Activated CD8-positive, alpha-beta memory T cell treated with anti-CD3 and anti-CD28 coated beads for 24 hours (primary cell): ENCODE measurements around the gene BCL7A.
A peak's percentile ranks its signal among the peaks of the same experiment; 100 is the strongest.

ENCODE experiments used
- DNase-seq: peaks from one replicate; pipeline ENCODE4 v3.0.0-alpha.2; 2020

BCL7A gene

GRCh38 chr12:122001466-122002209 is 20.0 kb upstream of the BCL7A start:
- no peak for DNase-seq

- no peak for DNase-seq
Observed at GRCh38 chr12:122003651-122004611, 17.8 kb upstream of the BCL7A start.

DNA sequence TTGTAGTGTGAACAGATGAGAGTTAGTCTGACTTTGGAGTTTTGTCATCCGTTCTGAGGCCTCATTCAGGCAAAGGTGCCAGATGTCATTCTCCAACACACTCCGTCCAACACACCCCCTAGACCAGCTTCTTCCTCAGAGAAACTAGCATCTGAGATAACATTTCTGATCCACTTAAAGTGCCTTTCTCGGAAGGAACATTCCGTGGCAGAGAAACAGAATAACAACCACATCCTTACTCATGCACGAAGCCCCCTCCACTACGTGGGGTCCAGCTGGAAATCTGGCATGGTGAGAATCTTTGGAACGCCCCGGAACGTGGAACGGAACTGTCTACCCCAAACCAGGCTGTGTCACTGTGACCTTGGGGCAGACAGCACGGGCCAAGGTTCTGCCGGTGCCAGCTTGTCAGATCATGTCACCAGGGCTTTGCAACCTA is 17.0 kb upstream of the BCL7A start:
- no peak for DNase-seq

- no peak for DNase-seq
Observed at GRCh38 chr12:122005252-122005776, 16.4 kb upstream of the BCL7A start.

DNA sequence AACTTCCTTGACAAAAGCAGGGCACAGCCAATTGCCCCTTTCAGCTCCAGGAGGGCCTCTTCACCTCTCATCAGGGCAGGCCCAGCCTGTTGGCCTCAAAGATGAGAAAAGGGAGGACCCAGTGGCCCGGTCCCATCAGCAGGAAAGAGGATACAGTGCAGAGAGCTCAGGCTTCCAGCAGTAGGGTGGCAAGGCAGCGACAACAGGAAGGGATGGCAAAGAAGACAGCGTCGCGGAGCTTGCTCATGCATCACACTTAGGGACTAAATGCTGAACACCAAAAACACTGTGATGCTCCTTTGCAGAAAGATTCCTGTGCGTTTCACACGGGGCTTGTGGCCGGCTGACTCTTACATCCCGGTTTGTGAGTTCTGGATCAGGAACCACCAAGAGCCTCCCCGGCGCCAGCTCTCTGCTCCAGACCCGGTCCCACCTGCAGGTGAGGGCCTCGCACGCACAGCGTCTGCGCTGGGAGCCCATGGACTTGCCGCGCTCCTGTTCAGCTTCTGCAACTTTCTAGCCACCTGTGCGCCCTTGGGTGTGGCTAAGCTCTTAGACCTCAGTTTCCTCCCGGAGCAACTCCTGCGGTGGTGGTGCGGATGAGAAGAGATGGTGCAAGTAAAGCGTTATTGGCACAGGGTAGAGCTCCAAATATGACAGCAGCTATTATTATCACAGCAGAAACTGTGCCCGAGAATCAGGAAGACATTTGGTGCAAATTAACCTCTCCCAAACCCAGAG is 15.3 kb upstream of the BCL7A start:
- no peak for DNase-seq

DNA sequence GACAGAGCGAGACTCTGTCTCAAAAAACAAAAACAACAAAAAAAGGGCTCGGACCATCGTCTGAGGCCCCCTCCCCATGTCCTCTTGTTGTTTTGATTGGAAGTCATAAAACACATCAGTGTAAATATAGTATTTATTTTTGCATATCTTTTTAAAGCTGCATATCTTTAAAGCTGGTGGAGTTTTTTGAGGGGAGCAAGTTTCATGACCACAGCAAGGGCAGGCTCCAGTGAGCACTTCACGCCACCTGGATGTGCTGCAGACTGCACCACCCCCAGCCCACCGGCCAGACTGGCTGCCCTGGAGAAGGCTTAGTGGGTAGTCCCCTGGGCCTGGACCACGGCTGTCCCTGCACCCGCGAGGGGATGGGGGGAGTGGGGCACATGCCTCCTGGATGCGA is 11.9 kb upstream of the BCL7A start:
- DNase-seq: no peak

- no peak for DNase-seq
Observed at GRCh38 chr12:122012184-122012583, 9.5 kb upstream of the BCL7A start.

DNA sequence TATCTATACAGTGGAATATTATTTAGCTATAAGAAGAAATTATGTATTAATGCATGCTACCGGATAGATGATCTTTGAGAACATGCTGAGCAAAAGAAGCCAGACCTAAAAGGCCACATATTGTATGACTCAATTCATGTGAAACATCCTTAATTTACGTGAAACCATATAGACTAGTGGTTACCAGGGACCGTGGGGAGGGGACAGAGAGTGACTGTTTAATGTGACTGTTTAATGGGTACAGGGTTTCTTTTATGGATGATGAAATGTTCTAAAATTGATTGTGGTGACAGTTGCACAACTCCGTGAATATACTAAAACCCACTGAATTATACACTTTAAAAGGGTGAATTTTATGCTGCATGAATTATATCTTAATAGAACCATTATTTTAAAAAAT is 8.5 kb upstream of the BCL7A start:
- DNase-seq: no peak

DNA sequence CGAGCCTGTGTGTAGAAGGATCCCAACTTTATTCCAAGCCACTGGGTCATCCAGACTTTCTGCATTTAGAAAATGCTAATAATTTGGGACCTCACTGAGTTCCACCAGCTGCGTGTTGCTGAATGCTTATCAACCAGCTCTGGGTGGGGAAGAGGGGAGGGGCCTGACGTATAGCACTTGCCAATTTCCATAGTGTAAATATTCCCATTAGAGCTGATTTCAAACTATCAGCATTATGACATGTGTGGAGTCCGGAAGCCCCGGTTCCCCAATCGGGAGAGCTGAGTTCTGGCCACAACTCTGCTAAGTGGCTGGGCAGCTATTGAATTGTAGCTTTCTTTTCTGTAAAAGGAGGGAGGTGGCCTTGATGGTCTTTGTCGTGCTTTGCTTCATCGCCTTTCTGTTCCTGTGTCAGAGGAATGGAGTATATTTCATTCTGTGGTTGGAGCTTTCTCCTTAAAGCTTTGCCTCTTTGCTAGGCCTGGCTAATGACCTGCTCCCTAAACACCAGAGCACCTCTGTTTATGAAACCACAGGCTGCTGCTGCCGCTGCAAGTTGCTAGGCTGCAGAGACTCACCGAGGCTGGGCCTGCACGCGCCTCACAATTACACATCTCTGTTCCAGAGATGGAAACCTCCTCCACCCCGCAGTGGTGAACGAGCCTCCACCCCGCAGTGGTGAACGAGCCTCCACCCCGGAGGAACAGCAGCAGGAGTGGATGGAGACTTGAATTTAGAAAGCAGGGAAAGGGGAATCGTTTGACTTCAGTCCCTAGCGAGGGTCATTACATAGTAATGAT is 7.7 kb upstream of the BCL7A start:
- no peak for DNase-seq

DNA sequence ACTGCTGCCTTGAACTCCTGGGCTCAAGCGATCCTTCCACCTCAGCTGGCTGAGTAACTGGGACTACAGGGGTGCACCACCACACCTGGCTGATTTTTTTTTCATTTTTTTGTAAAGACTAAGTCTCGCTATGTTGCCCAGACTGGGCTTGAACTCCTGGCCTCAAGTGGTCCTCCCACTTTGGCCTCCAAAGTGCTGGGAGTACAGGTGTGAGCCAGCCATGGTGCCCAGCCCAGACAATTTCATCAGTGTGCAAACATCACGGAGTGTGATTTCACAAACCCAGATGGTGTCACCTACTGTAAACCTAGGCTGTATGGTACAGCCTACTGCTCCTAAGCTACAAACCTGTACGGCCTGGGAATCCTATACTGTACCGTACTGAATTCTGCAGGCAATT is 6.9 kb upstream of the BCL7A start:
- DNase-seq: no peak

DNA sequence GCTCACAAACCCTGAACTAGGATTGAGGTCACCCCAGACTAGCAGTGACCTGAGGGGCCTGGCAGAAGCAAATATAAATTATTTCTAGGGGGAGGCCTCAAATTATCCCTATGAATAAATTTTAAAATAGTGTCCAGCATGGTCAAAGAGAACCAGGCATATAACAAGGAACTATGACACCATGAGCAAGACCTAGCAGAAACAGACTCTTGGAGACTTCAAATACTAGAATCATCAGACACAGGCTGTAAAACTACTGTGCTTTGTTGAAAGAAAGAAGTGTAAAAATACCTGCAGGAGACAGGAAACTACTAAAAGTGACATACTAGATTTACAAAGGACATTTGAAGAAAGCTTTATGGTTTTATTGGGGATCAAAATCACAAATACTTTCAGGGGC is 3.2 kb upstream of the BCL7A start:
- DNase-seq: no peak

DNA sequence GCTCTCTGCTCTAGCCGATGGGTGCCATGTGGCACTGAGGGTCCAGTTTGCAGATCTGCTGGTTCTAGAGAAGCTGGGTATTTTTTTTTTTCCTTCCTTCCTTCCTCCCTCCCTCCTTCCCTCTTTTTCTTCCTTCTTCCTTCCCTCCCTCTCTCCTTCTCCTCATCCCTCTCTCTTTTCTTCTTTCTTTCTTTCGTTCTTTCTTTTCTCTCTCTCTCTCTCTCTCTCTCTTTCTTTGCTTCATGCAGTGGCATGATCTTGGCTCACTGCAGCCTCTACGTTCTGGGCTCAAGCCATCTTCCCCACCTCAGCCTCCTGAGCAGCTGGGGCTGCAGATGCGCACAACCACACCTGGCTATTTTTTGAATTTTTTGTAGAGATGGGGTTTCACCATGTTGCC is 2.7 kb upstream of the BCL7A start:
- no peak for DNase-seq

GRCh38 chr12:122020795-122021192 is 890 bp upstream of the BCL7A start:
- DNase-seq: no peak

DNA sequence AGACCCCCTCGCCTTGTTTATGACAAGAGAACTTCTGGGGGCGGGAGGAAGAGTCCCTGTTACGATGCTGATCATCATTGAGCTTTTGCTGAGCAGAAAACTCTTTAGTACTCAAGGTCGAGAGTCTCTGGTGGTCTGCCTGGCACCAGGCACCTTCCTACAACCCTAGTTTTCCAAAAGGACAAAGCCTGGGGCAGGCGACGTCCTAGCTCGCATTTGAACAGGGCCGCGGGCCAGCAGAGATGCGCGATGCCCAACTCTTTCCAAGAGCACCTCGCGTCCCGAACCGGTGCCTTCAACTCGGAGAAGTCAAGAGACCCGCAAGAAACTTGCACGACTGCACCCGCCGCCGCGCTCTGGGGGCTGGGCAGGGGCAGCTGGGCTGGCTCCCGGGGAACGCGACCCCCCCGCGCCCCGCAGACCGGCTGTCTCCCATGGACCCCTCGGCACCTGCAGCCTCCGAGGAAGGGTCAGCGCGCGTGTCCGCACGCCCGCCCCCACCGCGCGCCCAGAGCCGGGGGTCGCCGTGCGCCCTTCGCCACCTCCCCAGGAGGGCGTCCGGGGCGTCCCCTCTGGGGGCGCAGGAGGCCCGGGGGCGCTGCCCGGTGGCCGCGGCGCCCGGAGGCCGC is 377 bp upstream of the BCL7A start:
- DNase-seq: peak; percentile 69

- peak; percentile 71 for DNase-seq
Observed at GRCh38 chr12:122022393-122023338, 982 bp downstream of the BCL7A start.

DNA sequence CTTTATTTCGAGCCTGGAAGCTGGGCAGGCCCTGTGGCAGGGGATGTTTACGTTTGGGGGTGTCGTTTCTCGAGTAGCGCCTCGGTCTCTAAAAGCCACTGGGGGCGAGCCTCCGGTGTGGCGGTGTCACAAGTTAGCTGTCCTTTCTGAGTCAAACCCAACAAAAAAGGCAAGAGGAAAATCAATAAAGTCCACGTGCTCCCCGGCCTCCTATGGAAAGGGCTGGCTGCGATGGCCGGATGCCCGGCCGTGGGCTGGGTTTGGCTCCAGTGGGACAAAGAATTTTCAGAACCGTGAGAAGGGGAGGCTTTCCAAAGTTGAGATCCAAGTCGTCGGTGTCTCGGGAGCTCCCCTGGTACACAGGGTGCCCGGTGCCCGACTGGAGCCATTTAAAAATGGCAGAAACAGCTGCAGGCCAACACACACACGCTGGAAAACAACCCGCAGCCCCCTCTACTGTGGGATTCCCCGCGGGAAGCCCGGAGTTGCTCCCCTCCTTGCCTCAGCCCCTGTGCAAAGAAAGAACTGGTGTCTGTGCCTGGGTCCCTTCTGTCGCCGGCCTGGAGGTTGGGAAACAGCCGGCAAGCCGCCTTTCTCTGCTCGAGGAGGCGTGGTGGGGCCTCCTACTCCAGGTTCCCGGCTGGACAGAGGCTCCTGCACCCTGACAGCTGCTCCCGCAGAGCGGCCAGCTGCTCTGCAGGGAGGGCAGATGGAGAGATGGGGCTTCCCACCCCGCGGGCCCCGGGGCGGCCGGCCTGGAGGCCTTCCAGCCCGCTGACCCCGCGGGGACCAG is 1.9 kb downstream of the BCL7A start:
- no peak for DNase-seq

GRCh38 chr12:122024132-122024785 is 2.6 kb downstream of the BCL7A start:
- no peak for DNase-seq

- DNase-seq: no peak
Observed at GRCh38 chr12:122026706-122027333, 5.1 kb downstream of the BCL7A start.
